RPMI8226 (cell line): Measurements from ENCODE around the gene SPRED1.

Experiments used
- DNase-seq: peaks from one replicate; pipeline ENCODE4 v3.0.0-alpha.2; 2015

Gene SPRED1

DNA sequence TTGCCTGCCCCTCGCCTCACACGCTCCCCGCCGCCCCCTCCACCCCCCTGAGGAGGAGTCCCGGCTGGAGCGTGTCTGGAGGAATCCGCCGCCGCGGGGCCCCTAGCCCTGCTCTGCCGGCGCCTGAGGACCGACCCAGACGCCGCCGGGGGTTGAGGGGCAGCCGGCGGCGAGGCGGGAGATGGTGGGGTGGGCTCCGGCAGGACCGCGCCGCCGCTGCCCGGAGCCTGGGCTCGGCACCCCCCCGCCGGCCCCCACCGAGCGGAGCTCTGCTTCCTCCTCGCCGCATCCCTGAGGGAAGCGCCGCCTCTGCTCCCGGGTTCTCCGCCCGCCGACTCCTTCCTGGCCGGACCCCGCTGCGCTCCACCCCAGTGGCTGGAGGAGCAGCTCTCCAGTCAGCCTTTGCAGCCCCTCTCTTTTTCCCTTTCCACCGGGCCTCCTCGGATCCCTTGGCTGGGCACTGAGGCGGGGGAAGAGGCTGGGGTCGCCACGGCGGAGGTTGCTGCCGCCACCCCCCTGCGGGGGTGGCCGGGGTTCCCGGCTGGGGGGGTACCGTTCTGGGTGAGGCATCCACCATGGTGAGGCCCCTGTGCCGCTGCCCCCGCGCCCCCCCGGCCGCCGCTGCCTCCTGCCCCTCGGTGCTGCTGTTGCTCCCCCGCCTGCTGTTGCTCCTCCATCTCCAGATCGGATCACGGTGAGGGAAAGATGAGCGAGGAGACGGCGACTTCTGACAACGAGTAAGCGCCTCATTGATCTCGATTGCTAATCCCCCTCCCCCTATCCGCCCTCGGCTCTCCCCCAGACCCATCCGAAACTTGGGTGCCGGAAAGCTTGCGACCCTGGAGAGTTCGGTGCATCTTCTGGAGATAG lies at the start of gene SPRED1:
SPRED1 (plus strand) TSS at position 356 of the 870 bp plus-strand sequence; CDS start at position 706, 350 bp downstream.
- peak; percentile 26 for DNase-seq

DNA sequence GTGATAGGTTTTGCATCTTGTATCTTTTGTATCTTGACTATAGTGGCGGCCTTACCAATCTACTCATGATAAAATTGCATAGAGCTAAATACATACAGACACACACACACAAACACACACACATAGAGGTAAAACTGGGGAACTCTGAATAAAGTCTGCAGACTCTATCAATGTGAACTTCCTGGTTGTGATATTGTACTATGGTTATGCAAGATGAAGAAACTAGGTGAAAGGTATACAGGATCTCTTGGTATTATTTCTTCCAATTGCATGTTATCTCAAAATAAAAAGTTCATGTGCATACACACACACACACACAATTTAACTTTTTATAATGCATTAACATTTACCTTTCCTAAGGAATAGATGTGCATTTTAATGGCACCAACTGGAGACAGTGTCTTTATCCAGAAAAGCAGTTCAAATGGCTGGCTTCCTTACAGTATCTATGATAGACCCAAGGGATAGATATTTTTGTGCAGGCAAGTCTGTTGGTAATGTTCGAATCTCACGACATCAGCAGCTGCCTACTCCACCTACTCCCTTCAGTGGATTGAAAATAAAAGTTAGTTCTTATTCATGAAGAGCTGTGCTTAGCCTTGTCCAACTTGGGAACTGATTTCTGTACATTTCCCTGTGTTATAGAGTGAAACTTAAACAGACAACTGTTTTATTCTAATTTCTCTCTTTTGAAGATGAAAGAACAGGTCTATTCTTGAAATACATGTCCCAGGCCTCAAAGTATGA lies 46.9 kb upstream of the SPRED1 start:
- DNase-seq = no peak

- DNase-seq = no peak
Observed at GRCh38 chr15:38207621-38208020, 45.0 kb upstream of the SPRED1 start.

GRCh38 chr15:38208206-38208605 lies 44.4 kb upstream of the SPRED1 start:
- DNase-seq = no peak

DNA sequence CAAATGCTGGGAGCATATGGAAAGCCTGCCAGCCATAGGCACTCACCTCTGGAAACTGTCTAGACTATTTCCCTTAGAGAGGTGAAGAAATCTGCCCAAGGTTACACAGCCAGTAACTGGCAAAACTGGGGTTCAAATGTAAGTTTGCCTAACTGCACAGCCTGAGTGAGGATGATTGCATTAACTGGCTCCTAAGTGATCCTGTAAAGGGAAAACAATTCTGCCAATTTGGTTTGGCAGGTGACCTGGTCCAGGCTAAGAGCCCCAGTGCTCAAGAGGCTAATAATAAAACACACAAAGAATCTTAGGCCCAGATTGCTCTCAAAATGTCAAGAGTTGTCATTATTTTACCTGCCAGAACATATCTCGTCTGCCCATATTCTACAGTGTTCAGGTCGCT lies 43.9 kb upstream of the SPRED1 start:
- DNase-seq = no peak

- no peak for DNase-seq
Observed at GRCh38 chr15:38211249-38211648, 41.4 kb upstream of the SPRED1 start.

DNA sequence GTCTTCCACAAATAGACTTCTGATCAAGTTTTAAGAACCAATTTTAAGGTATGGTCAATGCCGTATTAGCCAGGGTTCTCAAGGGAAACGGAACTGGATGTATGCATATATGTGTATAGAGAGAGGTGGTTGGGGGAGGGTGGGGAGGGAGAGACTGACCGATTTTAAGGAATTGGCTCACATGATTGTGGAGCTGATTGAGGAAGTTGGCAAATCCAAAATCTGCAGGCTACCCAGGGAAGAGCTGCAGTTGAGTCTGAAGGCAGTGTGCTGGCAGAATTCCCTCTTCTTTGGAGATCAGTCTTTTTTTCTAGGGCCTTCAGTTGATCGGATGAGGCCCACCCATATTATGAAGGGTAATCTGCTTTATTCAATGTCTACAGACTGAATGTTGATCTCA lies 40.8 kb upstream of the SPRED1 start:
- no peak for DNase-seq

- DNase-seq = no peak
Observed at GRCh38 chr15:38212729-38213351, 39.8 kb upstream of the SPRED1 start.

DNA sequence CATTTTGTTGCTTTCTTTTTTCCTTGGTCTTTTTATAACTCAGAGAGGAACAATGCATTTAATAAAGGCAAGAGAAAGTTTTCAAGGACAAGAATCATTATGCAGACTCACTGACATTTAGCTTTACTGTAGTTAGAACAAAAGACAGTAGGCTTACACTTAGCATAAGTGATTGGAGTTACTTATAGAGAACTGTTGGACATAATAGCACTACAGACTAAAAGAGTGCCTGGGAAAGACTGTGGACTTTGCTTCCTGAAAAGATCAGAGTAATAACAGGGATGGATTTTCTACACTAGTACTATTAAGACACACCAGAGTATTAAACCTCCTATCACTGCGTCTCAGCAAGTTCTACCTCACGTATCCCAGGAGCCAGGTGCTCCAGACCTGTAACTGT lies 39.3 kb upstream of the SPRED1 start:
- DNase-seq = no peak

GRCh38 chr15:38215707-38216106 lies 36.9 kb upstream of the SPRED1 start:
- no peak for DNase-seq

- no peak for DNase-seq
Observed at GRCh38 chr15:38216763-38217162, 35.9 kb upstream of the SPRED1 start.

DNA sequence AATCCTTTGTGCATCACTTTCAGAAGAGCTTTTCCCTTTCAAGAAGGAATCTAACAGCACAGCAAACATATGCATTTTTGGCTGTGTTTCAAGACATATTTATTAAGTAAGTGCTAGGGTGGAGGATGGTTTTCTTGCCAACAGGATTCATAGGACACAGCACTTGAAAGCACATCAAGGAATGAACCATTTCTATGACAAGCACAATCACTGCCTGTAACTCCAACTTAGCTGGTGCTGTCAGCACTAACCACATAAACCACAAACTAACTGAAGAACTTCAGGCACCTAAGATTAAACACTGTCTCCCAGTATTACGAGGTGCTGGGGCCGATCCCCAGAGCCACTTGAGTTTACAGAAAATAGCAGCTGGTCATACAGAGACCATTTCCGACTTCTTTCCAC lies 35.4 kb upstream of the SPRED1 start:
- DNase-seq = peak; percentile 62

DNA sequence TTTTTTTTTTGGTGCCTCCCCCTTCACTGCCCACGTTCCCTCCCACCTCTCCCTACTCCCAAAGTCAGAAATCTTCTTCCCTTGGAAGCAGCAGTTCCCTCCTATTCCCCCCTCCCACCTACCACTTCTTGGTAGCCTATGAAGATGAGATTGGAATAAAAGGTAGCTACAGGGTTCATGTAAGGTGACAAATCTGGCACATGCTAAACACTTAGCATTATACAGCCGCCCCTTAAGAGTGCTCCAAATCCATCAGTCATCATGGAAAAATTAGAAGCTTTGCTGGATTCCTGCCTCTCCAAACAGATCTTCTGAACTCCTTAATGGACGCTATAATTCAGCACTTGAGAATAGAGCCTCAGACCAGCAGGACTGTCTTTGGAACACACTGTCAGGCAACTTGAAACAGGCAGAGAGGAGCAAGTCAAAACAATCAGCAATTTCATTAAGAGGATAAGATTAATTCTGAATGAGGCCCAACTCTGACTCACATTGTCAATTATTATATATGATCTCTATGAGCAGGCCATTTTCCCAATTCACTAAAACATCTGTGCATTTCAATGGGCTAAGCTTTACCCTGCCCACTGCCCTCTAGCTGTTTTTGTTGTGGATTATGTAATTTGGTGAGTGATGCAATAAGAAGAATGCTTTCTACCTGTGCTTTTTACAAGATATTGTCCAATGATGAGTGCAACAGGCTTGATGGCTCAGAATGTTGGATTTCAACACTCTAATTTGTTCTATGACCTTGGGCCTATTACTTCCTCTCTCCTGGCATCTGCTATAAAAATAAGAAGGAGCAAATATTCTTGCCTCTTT lies 34.6 kb upstream of the SPRED1 start:
- DNase-seq = no peak

- no peak for DNase-seq
Observed at GRCh38 chr15:38220606-38221273, 31.9 kb upstream of the SPRED1 start.

- no peak for DNase-seq
Observed at GRCh38 chr15:38224486-38224885, 28.1 kb upstream of the SPRED1 start.

DNA sequence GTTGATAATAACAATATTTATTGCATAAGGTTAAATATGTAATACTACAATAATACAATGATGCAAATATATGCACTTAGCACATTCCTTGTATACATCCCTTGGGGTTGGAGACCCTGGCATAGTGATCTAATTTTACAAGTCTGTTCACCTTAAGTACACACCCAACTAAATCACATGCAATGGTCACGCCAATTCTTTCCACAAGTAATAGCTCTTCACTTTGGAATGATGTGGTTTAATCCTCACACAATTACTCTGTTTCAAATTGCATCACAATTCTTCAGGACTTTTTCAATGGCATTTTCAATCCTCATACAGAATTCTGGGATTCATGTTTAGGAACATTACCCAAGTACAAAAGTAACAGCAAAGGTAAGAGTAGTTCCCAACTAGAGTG lies 27.3 kb upstream of the SPRED1 start:
- DNase-seq = no peak

- no peak for DNase-seq
Observed at GRCh38 chr15:38226608-38227266, 25.9 kb upstream of the SPRED1 start.

DNA sequence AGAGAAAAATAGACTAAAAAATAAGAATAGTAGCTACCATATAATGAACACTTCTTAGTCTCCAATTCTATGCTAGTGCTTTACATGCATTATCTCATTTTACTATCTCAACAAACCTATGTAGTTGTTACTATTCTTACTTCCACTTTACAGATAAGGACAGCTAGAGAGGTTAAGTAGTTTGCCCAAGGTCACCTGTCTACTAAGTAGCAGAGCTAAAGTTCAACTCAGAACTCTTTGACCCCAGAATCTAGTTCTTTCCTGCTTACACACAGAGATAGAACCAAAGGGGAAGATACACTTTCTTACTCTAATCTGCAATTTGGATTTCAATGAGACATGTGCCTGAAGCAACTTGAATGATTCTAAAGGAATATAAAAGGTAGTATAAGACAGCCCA lies 24.7 kb upstream of the SPRED1 start:
- DNase-seq = no peak

DNA sequence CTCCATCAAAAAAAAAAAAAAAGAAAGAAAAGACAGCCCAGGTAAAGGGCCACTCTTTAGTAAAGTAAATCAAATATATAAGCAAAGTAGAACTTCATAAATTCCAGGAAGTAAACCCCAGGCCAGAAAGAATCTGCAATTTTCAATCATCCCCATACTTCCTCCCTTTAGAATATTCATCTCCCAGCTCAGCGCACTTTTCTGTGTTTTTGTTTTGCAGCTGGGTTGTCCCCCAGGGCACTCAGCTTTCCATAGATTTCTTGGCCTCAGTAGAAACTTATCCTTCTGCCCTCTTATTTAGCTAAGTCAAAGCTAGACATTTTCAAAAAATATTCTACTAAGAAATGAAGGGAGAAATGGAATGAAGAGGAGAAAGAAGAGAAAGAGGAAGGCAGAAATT lies 24.0 kb upstream of the SPRED1 start:
- DNase-seq = no peak

DNA sequence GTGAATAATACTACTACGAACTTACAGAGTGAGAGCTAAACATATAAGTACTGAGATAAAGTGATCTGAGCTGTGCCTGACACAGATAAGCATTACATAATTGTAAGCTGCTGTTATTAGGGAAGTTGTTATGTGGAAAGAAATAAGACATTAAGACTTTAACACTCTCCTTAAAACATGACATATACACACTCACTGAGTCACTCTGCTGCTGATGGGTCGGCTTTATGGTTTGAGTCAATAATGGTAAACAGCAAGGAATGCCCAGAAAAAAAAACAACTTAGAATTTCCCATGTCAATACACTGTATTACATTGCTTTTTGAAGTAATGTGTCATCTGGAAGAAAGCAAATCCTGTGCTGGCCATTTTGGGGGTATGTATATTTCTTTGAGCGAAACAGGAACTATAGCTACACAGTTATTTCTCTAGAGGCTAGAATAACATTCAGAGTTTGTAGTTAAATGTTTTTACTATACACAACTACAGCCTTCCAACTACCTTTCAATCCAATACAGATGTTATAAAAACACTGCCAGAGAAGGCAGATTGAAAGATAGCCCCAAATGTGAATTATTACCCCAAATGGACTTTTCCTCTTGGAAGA lies 22.8 kb upstream of the SPRED1 start:
- DNase-seq = no peak

DNA sequence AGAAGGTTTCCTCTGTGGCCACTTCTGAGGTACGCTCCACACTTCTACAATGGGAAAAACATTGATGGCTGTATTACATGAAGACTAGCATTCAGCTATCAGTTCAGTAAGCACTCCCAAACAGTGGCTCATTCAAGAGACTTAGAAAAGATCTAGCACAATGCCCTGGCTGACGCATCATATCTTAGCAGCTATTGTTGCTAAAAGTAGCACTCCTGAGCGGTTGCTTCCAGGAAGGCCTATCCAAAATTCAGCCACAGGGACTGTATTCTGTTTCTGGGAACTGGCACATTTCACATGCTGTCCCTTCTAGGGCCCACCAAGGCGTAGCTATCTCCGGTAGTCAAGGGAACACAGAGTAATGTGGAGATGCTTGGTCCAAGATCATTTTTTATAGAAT lies 21.2 kb upstream of the SPRED1 start:
- no peak for DNase-seq
